ENCODE data around the gene MGRN1. TPM values are rescaled to one million over a fixed set of nuclear protein-coding genes. Genes with fewer than 3 reads are reported as not detected.

The MGRN1 gene
- total RNA-seq, 1 donor from 2014 or later: 16.2 TPM

DNA sequence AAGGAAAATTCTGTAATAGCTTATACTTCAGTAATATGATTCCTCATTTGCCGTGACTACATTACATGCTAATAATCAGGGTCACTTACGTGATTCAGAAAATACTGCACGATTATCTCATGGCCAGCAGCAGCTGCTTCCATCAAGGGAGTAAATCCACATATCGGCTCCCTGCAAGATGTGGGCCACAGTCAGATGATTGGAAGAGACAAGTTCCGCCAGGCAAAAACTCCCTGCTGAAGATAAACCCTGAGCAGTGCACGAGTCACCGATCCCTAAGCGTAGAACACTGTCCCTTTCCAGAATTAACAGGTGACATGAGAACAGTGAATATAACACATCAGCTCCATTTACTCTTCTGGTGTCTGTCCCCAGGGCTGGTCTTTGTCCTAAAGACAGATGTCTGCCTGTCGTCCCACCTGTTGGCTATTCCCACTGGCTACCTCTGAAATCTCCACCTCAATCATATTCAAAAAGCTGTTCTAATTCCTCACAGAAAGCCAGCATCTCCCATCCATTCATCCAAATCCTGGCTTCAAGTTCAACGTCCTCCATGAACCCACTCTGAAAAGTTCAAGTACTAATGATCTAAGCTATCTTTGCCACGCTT is 100.1 kb downstream of the MGRN1 start:
- H3K4me1 ChIP-seq (ENCODE audit: control insufficient read depth in 3 of 3, insufficient read depth in 3 of 3, low read length in 3 of 3): no peaks in the 10 kb centered on the region
- H3K27me3 ChIP-seq (ENCODE audit: control insufficient read depth in 3 of 3, insufficient read depth in 3 of 3, low read length in 3 of 3): no peaks in the 10 kb centered on the region
- H3K9me3 ChIP-seq (ENCODE audit: control insufficient read depth in 3 of 3, low read length in 3 of 3): no peaks in the 10 kb centered on the region
- H3K36me3 ChIP-seq (ENCODE audit: control insufficient read depth in 3 of 3, insufficient read depth in 3 of 3, low read length in 3 of 3): peaks cover 29 to 44% (median 43%) of the 10 kb centered on the region in 3 donors
- H3K9ac ChIP-seq (ENCODE audit: low read depth in 1 of 3, low read length in 3 of 3): no peak overlapping the region
- H3K27ac ChIP-seq (ENCODE audit: low read depth, low read length): no peak overlapping the region
- no peak overlapping the region for H3K4me3 ChIP-seq (ENCODE audit: low read length in 3 of 3)

DNA sequence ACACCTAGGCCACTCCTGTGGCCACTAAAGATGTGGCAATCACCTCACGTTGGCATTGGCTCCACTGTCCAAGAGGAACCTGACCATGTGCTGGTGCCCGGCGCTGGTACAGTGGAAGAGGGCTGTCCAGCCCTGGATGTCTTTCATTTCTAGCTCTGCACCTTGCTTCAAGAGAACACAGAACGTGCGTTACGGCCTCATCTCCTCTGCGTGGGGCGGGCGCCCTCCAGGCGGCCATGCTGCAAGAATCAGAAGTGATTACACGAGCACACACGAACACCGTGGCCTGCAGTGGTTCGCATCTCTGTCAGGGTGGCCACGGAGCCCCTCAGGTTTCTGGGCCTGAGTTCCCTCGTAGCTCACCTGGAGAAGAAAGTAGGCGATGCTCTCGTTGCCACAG is 102.0 kb downstream of the MGRN1 start:
- no peak overlapping the region for H3K4me3 ChIP-seq (ENCODE audit: low read length in 3 of 3)
- H3K27ac ChIP-seq (ENCODE audit: low read depth, low read length): no peak overlapping the region
- H3K36me3 ChIP-seq (ENCODE audit: control insufficient read depth in 3 of 3, insufficient read depth in 3 of 3, low read length in 3 of 3): peaks cover 32 to 52% (median 50%) of the 10 kb centered on the region in 3 donors
- no peaks in the 10 kb centered on the region for H3K4me1 ChIP-seq (ENCODE audit: control insufficient read depth in 3 of 3, insufficient read depth in 3 of 3, low read length in 3 of 3)
- no peaks in the 10 kb centered on the region for H3K9me3 ChIP-seq (ENCODE audit: control insufficient read depth in 3 of 3, low read length in 3 of 3)
- H3K27me3 ChIP-seq (ENCODE audit: control insufficient read depth in 3 of 3, insufficient read depth in 3 of 3, low read length in 3 of 3): no peaks in the 10 kb centered on the region
- H3K9ac ChIP-seq (ENCODE audit: low read depth in 1 of 3, low read length in 3 of 3): no peak overlapping the region

DNA sequence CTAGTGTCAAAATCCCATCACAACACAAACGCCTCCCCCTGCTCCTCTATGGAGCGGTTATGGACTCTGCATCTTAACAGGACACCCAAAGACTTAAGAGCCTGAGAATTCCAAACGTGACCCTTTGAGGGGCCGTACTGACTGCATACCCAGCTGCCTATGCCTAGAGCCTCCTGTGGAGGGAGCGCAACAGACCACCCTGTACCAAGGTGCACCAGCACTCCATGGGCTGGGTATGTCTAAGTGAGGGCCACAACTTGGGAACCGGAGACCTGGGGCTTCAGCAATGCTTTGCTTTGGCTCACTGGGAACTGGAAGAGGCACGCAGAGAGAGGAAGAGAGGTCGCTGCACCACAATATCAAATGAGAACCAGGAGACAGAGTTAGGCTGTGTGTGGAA is 104.0 kb downstream of the MGRN1 start:
- peaks cover 0 to 3% (median under 1%) of the 10 kb centered on the region in 3 donors for H3K4me1 ChIP-seq (ENCODE audit: control insufficient read depth in 3 of 3, insufficient read depth in 3 of 3, low read length in 3 of 3)
- no peaks in the 10 kb centered on the region for H3K9me3 ChIP-seq (ENCODE audit: control insufficient read depth in 3 of 3, low read length in 3 of 3)
- no peak overlapping the region for H3K27ac ChIP-seq (ENCODE audit: low read depth, low read length)
- peaks cover 27 to 51% (median 44%) of the 10 kb centered on the region in 3 donors for H3K36me3 ChIP-seq (ENCODE audit: control insufficient read depth in 3 of 3, insufficient read depth in 3 of 3, low read length in 3 of 3)
- no peaks in the 10 kb centered on the region for H3K27me3 ChIP-seq (ENCODE audit: control insufficient read depth in 3 of 3, insufficient read depth in 3 of 3, low read length in 3 of 3)
- no peak overlapping the region for H3K9ac ChIP-seq (ENCODE audit: low read depth in 1 of 3, low read length in 3 of 3)
- no peak overlapping the region for H3K4me3 ChIP-seq (ENCODE audit: low read length in 3 of 3)

DNA sequence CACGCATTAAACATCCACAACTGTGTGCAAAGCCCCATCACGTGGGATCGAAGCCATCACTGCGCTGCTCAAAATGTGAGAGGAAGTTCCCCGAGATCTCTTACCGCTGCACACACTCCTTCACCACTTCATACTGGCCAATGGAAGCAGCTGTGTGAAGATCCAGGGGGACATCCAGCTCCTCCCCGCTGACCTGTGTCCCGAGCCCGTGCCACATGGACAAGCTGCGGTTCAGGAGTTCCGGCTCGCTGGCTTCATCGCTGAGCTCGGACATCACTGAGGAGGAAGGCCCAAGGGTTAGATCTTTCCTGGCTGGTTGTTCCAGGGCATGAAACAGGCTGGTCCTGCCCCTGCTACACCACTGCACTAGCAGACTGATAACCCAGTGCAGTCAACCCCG is 105.2 kb downstream of the MGRN1 start:
- Histone ChIP-seq H3K36me3 (ENCODE audit: control insufficient read depth in 3 of 3, insufficient read depth in 3 of 3, low read length in 3 of 3) (peaks cover 27 to 46% (median 43%) of the 10 kb centered on the region in 3 donors), H3K27ac (ENCODE audit: low read depth, low read length) (no peak overlapping the region), H3K4me3 (ENCODE audit: low read length in 3 of 3) (no peak overlapping the region), H3K27me3 (ENCODE audit: control insufficient read depth in 3 of 3, insufficient read depth in 3 of 3, low read length in 3 of 3) (no peaks in the 10 kb centered on the region), H3K9me3 (ENCODE audit: control insufficient read depth in 3 of 3, low read length in 3 of 3) (no peaks in the 10 kb centered on the region), H3K4me1 (ENCODE audit: control insufficient read depth in 3 of 3, insufficient read depth in 3 of 3, low read length in 3 of 3) (peaks cover under 1 to 11% (median 3%) of the 10 kb centered on the region in 3 donors), H3K9ac (ENCODE audit: low read depth in 1 of 3, low read length in 3 of 3) (no peak overlapping the region)

DNA sequence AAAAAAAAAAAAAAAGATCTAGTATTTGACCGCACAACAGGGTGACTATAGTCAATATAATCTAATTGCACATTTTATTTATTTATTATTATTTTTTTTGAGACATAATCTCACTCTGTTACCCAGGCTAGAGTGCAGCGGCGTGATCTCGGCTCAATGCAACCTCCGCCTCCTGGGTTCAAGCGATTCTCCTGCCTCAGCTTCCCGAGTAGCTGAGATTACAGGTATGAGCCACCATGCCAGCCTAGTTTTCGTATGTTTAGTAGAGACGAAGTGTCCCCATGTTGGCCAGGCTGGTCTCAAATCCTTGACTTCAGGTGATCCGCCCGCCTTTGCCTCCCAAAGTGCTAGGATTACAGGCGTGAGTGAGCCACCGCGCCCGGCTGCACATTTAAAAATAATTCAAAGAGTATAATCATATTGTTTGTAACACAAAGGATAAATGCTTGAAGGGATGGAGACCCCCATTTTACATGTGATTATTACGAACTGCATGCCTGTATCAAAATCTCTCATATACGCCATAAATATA is 108.7 kb downstream of the MGRN1 start:
- Histone ChIP-seq H3K9me3 (ENCODE audit: control insufficient read depth in 3 of 3, low read length in 3 of 3) (no peaks in the 10 kb centered on the region), H3K27me3 (ENCODE audit: control insufficient read depth in 3 of 3, insufficient read depth in 3 of 3, low read length in 3 of 3) (peaks cover 0 to 1% (median 0%) of the 10 kb centered on the region in 3 donors), H3K4me3 (ENCODE audit: low read length in 3 of 3) (peak overlapping the region; percentile 85 to 98 (median 95)), H3K27ac (ENCODE audit: low read depth, low read length) (peak overlapping the region; percentile 86), H3K9ac (ENCODE audit: low read depth in 1 of 3, low read length in 3 of 3) (peak overlapping the region; percentile 77 to 91 (median 86)), H3K36me3 (ENCODE audit: control insufficient read depth in 3 of 3, insufficient read depth in 3 of 3, low read length in 3 of 3) (peaks cover 14 to 23% (median 19%) of the 10 kb centered on the region in 3 donors), H3K4me1 (ENCODE audit: control insufficient read depth in 3 of 3, insufficient read depth in 3 of 3, low read length in 3 of 3) (peaks cover 6 to 20% (median 8%) of the 10 kb centered on the region in 3 donors)

DNA sequence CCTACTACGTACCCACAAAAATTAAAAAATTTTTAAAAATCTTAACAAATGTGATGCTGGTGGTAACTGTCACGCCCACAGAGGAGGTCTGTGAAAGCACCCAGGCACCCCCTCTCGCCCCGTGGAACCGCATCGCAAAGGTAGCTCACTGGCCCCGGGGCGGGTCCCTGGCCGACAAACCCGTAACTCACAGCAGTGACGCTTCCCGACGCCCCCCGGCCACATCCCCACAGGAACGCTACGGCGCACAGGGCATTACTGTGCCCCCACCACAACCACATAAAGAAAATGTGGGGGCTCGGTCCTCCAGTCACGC is 109.1 kb downstream of the MGRN1 start:
- Histone ChIP-seq H3K4me1 (ENCODE audit: control insufficient read depth in 3 of 3, insufficient read depth in 3 of 3, low read length in 3 of 3) (peaks cover 6 to 20% (median 8%) of the 10 kb centered on the region in 3 donors), H3K9me3 (ENCODE audit: control insufficient read depth in 3 of 3, low read length in 3 of 3) (no peaks in the 10 kb centered on the region), H3K27ac (ENCODE audit: low read depth, low read length) (peak overlapping the region; percentile 86), H3K9ac (ENCODE audit: low read depth in 1 of 3, low read length in 3 of 3) (peak overlapping the region; percentile 77 to 91 (median 86)), H3K4me3 (ENCODE audit: low read length in 3 of 3) (peak overlapping the region; percentile 85 to 98 (median 95)), H3K27me3 (ENCODE audit: control insufficient read depth in 3 of 3, insufficient read depth in 3 of 3, low read length in 3 of 3) (peaks cover 0 to 2% (median 0%) of the 10 kb centered on the region in 3 donors), H3K36me3 (ENCODE audit: control insufficient read depth in 3 of 3, insufficient read depth in 3 of 3, low read length in 3 of 3) (peaks cover 10 to 20% (median 15%) of the 10 kb centered on the region in 3 donors)

DNA sequence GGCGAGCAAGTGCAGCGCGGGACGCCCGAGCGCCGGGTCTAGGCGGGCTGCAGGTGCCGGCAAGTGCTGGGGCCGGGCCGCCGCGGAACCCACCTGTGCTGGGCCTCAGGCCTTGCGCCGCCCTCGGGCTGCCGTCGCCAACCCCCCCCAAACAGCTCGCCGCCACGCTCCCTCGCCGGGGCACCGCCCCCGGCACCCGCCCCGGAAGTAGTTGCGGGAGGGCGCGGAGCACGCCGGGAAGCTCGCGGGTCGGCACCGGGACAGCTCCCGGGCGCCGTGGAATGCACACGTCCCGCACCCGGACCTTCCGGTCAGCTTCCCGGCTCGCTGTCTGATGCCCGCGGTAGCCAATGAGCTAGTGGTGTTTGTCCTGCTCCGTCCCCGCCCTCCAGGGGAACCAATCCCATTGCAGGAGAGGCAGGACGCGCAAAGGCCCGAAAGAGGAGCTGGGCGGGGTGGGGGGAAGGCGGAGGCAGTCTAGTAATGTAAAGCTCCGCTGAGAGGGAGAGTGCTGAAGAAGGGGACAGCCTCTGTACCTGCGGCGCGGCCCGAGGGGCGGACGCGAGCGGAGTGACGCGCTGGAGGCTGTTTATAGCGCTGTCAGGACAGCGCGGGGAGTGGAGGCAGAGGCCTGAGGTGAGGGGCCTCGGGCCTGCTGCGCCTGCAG is 109.6 kb downstream of the MGRN1 start, which contains the start of the genes ANKS3 and DNAAF8:
ANKS3 (minus strand) TSS at position 209 of the 667 bp plus-strand sequence. CDS start 4,122 bp downstream, outside the sequence.
DNAAF8 (plus strand) TSS at position 475 of the 667 bp plus-strand sequence. CDS start 1,978 bp downstream, outside the sequence.
- peak within 1 kb of the TSS; percentile 86 for H3K27ac ChIP-seq (ENCODE audit: low read depth, low read length)
- H3K36me3 ChIP-seq (ENCODE audit: control insufficient read depth in 3 of 3, insufficient read depth in 3 of 3, low read length in 3 of 3): peaks cover 6 to 15% (median 10%) of the 10 kb centered on the region in 3 donors
- H3K27me3 ChIP-seq (ENCODE audit: control insufficient read depth in 3 of 3, insufficient read depth in 3 of 3, low read length in 3 of 3): peaks cover 0 to 2% (median 0%) of the 10 kb centered on the region in 3 donors
- H3K9ac ChIP-seq (ENCODE audit: low read depth in 1 of 3, low read length in 3 of 3): peak within 1 kb of the TSS; percentile 77 to 91 (median 86)
- H3K9me3 ChIP-seq (ENCODE audit: control insufficient read depth in 3 of 3, low read length in 3 of 3): no peaks in the 10 kb centered on the region
- peak within 1 kb of the TSS; percentile 90 to 98 (median 95) for H3K4me3 ChIP-seq (ENCODE audit: low read length in 3 of 3)
- peaks cover 6 to 20% (median 8%) of the 10 kb centered on the region in 3 donors for H3K4me1 ChIP-seq (ENCODE audit: control insufficient read depth in 3 of 3, insufficient read depth in 3 of 3, low read length in 3 of 3)

DNA sequence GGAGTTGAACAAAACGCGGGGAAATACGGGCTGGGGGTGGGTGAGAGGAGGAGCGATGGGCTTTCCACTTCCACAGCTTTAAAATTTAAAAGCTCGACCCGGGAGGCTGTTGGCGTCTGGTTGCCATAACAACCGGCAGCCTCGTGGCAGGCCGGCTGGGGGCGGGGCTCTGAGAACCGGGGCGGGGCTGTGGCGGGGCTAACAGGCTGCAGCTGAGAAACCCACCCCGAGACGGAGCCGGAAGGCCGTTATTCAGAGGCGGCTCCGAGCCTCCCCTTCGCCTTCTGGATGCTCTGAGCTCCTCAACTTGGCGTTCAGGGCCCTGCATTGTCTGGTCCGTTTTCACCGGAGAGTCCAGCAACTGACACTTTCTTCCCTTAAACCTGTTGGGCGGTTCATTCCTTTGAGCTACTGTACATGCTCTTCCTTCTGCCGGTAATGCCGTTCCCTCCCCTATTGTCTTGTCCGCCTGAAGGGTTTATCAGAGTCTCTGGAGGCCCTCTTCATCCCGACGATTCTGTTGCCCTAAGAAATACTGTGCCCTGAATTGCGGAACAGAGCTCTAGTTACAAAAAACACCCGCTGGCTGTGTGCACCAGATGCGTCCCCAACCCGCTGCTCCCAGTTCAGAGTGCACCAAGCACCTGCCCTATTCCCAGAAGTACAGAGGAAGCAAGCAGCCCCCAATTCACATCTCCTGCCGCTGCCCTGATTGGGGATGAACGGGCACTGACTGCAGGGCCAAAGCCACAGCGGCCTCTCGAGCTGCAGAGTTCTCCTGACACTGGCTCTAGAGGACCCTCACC is 110.3 kb downstream of the MGRN1 start:
- peaks cover 6 to 20% (median 8%) of the 10 kb centered on the region in 3 donors for H3K4me1 ChIP-seq (ENCODE audit: control insufficient read depth in 3 of 3, insufficient read depth in 3 of 3, low read length in 3 of 3)
- H3K36me3 ChIP-seq (ENCODE audit: control insufficient read depth in 3 of 3, insufficient read depth in 3 of 3, low read length in 3 of 3): peaks cover 3 to 12% (median 4%) of the 10 kb centered on the region in 3 donors
- no peaks in the 10 kb centered on the region for H3K9me3 ChIP-seq (ENCODE audit: control insufficient read depth in 3 of 3, low read length in 3 of 3)
- peak overlapping the region; percentile 68 to 91 (median 86) for H3K9ac ChIP-seq (ENCODE audit: low read depth in 1 of 3, low read length in 3 of 3)
- peak overlapping the region; percentile 86 for H3K27ac ChIP-seq (ENCODE audit: low read depth, low read length)
- H3K27me3 ChIP-seq (ENCODE audit: control insufficient read depth in 3 of 3, insufficient read depth in 3 of 3, low read length in 3 of 3): peaks cover 0 to 2% (median 0%) of the 10 kb centered on the region in 3 donors
- H3K4me3 ChIP-seq (ENCODE audit: low read length in 3 of 3): peak overlapping the region; percentile 90 to 98 (median 95)

DNA sequence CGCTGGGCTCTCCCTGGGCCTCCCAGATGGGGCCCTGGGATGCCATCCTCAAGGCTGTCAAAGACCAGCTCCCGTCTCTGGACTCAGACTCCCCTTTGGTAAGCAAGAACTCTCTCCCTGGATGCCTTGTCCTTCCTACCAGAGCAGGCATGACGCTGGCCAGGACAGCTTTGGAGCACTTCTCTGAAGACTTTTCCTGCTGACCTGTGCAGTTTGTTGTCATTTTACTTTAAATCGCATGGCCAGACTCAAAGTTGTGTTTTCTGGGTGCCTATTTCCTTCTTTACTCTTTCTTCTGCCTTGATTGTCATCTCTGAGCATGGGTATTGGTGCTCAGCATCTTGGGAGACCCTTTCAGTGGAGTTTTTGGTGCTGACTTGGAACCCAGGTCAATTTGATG is 111.9 kb downstream of the MGRN1 start:
- no peaks in the 10 kb centered on the region for H3K9me3 ChIP-seq (ENCODE audit: control insufficient read depth in 3 of 3, low read length in 3 of 3)

More for the DNA sequence above, 111.9 kb downstream of the MGRN1 start:
- H3K36me3 ChIP-seq (ENCODE audit: control insufficient read depth in 3 of 3, insufficient read depth in 3 of 3, low read length in 3 of 3): peaks cover 0 to 4% (median 3%) of the 10 kb centered on the region in 3 donors
- H3K9ac ChIP-seq (ENCODE audit: low read depth in 1 of 3, low read length in 3 of 3): no peak overlapping the region
- H3K27ac ChIP-seq (ENCODE audit: low read depth, low read length): no peak overlapping the region
- H3K4me3 ChIP-seq (ENCODE audit: low read length in 3 of 3): no peak overlapping the region
- peaks cover 0 to 2% (median 0%) of the 10 kb centered on the region in 3 donors for H3K27me3 ChIP-seq (ENCODE audit: control insufficient read depth in 3 of 3, insufficient read depth in 3 of 3, low read length in 3 of 3)
- H3K4me1 ChIP-seq (ENCODE audit: control insufficient read depth in 3 of 3, insufficient read depth in 3 of 3, low read length in 3 of 3): peaks cover 6 to 20% (median 8%) of the 10 kb centered on the region in 3 donors

Data from skeletal muscle tissue (tissue), 4 donors.